Neural cell (in vitro differentiated cells): Measurements from ENCODE around the gene TADA1. TPM values are rescaled to one million over a fixed set of nuclear protein-coding genes. Genes with fewer than 3 reads are reported as not detected.
"Not testable (repeated sequence)": the region's sequence is repeated elsewhere in the genome, so short reads cannot be mapped to it uniquely, and the experiment has no call there.

Experiments
- H2AFZ ChIP-seq: fragments of 200-600, 300-800 bp; sonication (generic), shearing (Covaris generic); 2 replicates; pipeline ENCODE4 v1.6.0; 2014; ENCODE audit warnings: low read depth, mild to moderate bottlenecking, antibody characterized with exemption, low read length, moderate library complexity
- H3F3A ChIP-seq: fragments of 200-600 bp; shearing (Covaris generic); 2 replicates; pipeline ENCODE4 v1.6.1; 2016; ENCODE audit warnings: mild to moderate bottlenecking, moderate library complexity, mixed read lengths, antibody characterized with exemption, low read length; ENCODE audit not compliant: insufficient read depth, poor library complexity, severe bottlenecking
- H3K27ac ChIP-seq: fragments of 200-600, 300-800 bp; sonication (generic), shearing (Covaris generic); 2 replicates; pipeline ENCODE4 v1.5.1; 2014; ENCODE audit warnings: mild to moderate bottlenecking, low read length, moderate library complexity
- H3K27me3 ChIP-seq: fragments of 300-800, 200-600 bp; sonication (generic), shearing (Covaris generic); 2 replicates; pipeline ENCODE4 v1.6.0; 2014; ENCODE audit warnings: mild to moderate bottlenecking, low read depth, low read length, moderate library complexity; ENCODE audit not compliant: insufficient read depth
- H3K36me3 ChIP-seq: fragments of 300-800, 200-600 bp; sonication (generic), shearing (Covaris generic); 2 replicates; pipeline ENCODE4 v1.5.1; 2014; ENCODE audit warnings: mild to moderate bottlenecking, antibody characterized with exemption, low read length, moderate library complexity; ENCODE audit not compliant: insufficient read depth
- H3K4me2 ChIP-seq: fragments of 300-800, 200-600 bp; sonication (generic), shearing (Covaris generic); 2 replicates; pipeline ENCODE4 v1.6.0; 2014; ENCODE audit warnings: mild to moderate bottlenecking, low read length
- H3K4me3 ChIP-seq: fragments of 300-800, 200-600 bp; sonication (generic), shearing (Covaris generic); 2 replicates; pipeline ENCODE4 v1.5.1; 2014; ENCODE audit warnings: mild to moderate bottlenecking, low read length, moderate library complexity
- H3K79me2 ChIP-seq: fragments of 200-600 bp; shearing (Covaris generic); replicated peaks from 2 replicates; pipeline ENCODE4 v1.6.0; 2014; ENCODE audit warnings: mild to moderate bottlenecking, low read length, moderate library complexity; ENCODE audit not compliant: insufficient read depth
- H3K9ac ChIP-seq: fragments of 300-800, 200-600 bp; sonication (generic), shearing (Covaris generic); 2 replicates; pipeline ENCODE4 v1.6.1; 2016; ENCODE audit warnings: mild to moderate bottlenecking, low read length, mixed read lengths
- H3K9me2 ChIP-seq: fragments of 200-600 bp; shearing (Covaris generic); 2 replicates; pipeline ENCODE4 v1.6.1; 2016; ENCODE audit warnings: mild to moderate bottlenecking, low read length, mixed read lengths; ENCODE audit not compliant: insufficient read depth
- H3K9me3 ChIP-seq: fragments of 200-600, 300-800 bp; sonication (generic), shearing (Covaris generic); 2 replicates; pipeline ENCODE4 v1.6.1; 2016; ENCODE audit warnings: mild to moderate bottlenecking, mixed run types, low read length, moderate library complexity, mixed read lengths
- H4K20me1 ChIP-seq: fragments of 200-600 bp; shearing (Covaris generic); 2 replicates; pipeline ENCODE4 v1.6.1; 2016; ENCODE audit warnings: mild to moderate bottlenecking, mixed run types; ENCODE audit not compliant: insufficient read depth
- EP300 ChIP-seq: fragments of 450-650 bp; conservative IDR thresholded peaks from 2 replicates; pipeline ENCODE4 v1.6.1; 2014; ENCODE audit warnings: antibody characterized with exemption, mild to moderate bottlenecking, moderate library complexity; ENCODE audit not compliant: poor library complexity, severe bottlenecking
- EZH2 ChIP-seq: fragments of 200-600, 300-800 bp; shearing (Covaris generic), sonication (generic); IDR thresholded peaks from 2 replicates; pipeline ENCODE4 v1.6.1; 2014; ENCODE audit warnings: antibody characterized with exemption, low read length, borderline replicate concordance, mild to moderate bottlenecking; ENCODE audit not compliant: insufficient read depth, poor library complexity, severe bottlenecking
- MXI1 ChIP-seq: fragments of 450-650 bp; conservative IDR thresholded peaks from 2 replicates; pipeline ENCODE4 v1.6.1; 2014; ENCODE audit warnings: antibody characterized with exemption, mild to moderate bottlenecking; ENCODE audit not compliant: poor library complexity, severe bottlenecking
- POLR2AphosphoS5 ChIP-seq: IDR thresholded peaks from 2 replicates; pipeline ENCODE4 v1.6.1; 2012
- RAD21 ChIP-seq: fragments of 450-650 bp; conservative IDR thresholded peaks from 2 replicates; pipeline ENCODE4 v1.6.1; 2014; ENCODE audit warnings: antibody characterized with exemption, mild to moderate bottlenecking, moderate library complexity
- SMC3 ChIP-seq: fragments of 450-650 bp; conservative IDR thresholded peaks from 2 replicates; pipeline ENCODE4 v1.6.1; 2014; ENCODE audit warnings: antibody characterized with exemption, mild to moderate bottlenecking, moderate library complexity; ENCODE audit not compliant: poor library complexity
- TAF1 ChIP-seq: IDR thresholded peaks from 2 replicates; pipeline ENCODE4 v1.6.1; 2012; ENCODE audit warnings: low read depth
- polyA plus RNA-seq: library from polyadenylated mRNA; depleted of rRNA; stranded (reverse); fragments of >200 nt; gene quantifications from 2 replicates; pipeline ENCODE4 v1.2.3, GENCODE V29; 2014
- TF ChIP-seq, protein P1 (sequence below): fragments of 450-650 bp; IDR thresholded peaks from 2 replicates; pipeline ENCODE4 v1.5.1; 2014; ENCODE audit warnings: antibody characterized with exemption, mild to moderate bottlenecking, moderate library complexity; ENCODE audit not compliant: poor library complexity, severe bottlenecking
- TF ChIP-seq, protein P2 (sequence below): IDR thresholded peaks from 2 replicates; pipeline ENCODE4 v1.6.1; 2012; ENCODE audit warnings: borderline replicate concordance

TADA1 gene
- polyA plus RNA-seq, 1 donor from 2014 or later, result 99.6 TPM

DNA sequence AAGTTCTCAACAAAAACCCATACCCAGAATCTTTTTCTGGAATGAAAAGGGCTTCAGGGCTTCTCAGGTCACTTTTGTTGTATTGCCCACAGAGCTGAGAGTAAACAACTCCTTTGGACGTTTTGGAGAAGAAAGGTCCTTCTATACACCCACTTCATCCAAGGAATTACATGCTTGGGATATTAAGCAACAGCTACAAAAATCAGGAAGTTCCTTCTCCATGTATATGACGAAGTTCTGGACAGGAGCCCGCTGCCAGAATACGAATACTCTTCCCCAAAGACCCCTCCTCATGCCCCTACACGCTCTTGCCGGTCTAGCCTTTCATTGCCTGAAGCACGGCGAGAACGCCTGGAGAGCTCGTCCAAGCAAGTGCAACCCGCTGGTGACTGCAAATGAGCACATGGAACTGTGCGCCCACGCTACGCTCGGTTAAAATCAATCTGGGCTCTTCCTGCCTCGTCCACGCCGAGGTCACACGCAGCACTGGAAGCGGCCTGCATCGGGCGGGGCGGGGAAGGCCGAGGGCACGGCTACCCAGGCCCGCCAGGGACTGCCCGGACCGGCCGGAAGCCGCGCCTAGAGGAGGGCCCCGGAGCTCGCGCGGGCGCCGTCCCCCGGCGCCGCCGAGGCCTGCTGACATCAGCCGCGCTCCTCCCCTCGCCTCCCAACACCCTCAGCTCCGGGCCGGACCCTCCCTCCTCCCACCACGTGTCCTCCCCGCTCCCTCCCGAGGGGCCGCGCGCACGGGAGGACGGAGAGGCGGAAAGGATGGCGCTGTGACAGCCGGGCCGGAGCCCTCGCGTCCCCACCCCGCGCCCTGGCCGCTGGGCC lies 37.1 kb downstream of the TADA1 start, which contains the start of gene POGK:
Gene POGK (plus strand): TSS at position 710 of the 834 bp plus-strand sequence. CDS start 1,482 bp downstream, outside the sequence.
- Histone ChIP-seq H3K36me3 (peaks cover 10% of the 10 kb centered on the region), H3K4me3 (peak within 1 kb of the TSS; percentile 88), H3K79me2 (peaks cover 23% of the 10 kb centered on the region), H3K9ac (peak within 1 kb of the TSS; percentile 83), H3K27me3 (no peaks in the 10 kb centered on the region), H3K9me2 (no peaks in the 10 kb centered on the region), H3K9me3 (no peaks in the 10 kb centered on the region), H3K27ac (peak within 1 kb of the TSS; percentile 62), H2AFZ (peak within 1 kb of the TSS; percentile 69), H4K20me1 (no peaks in the 10 kb centered on the region), H3K4me2 (peak within 1 kb of the TSS; percentile 96), H3F3A (no peaks in the 10 kb centered on the region)
- TF ChIP-seq, protein P1, sequence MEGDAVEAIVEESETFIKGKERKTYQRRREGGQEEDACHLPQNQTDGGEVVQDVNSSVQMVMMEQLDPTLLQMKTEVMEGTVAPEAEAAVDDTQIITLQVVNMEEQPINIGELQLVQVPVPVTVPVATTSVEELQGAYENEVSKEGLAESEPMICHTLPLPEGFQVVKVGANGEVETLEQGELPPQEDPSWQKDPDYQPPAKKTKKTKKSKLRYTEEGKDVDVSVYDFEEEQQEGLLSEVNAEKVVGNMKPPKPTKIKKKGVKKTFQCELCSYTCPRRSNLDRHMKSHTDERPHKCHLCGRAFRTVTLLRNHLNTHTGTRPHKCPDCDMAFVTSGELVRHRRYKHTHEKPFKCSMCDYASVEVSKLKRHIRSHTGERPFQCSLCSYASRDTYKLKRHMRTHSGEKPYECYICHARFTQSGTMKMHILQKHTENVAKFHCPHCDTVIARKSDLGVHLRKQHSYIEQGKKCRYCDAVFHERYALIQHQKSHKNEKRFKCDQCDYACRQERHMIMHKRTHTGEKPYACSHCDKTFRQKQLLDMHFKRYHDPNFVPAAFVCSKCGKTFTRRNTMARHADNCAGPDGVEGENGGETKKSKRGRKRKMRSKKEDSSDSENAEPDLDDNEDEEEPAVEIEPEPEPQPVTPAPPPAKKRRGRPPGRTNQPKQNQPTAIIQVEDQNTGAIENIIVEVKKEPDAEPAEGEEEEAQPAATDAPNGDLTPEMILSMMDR, result no peak
- TF ChIP-seq POLR2AphosphoS5, result peak; percentile 90
- TF ChIP-seq MXI1, result peak; percentile 97
- TF ChIP-seq EZH2, result no peak
- TF ChIP-seq, protein P2, sequence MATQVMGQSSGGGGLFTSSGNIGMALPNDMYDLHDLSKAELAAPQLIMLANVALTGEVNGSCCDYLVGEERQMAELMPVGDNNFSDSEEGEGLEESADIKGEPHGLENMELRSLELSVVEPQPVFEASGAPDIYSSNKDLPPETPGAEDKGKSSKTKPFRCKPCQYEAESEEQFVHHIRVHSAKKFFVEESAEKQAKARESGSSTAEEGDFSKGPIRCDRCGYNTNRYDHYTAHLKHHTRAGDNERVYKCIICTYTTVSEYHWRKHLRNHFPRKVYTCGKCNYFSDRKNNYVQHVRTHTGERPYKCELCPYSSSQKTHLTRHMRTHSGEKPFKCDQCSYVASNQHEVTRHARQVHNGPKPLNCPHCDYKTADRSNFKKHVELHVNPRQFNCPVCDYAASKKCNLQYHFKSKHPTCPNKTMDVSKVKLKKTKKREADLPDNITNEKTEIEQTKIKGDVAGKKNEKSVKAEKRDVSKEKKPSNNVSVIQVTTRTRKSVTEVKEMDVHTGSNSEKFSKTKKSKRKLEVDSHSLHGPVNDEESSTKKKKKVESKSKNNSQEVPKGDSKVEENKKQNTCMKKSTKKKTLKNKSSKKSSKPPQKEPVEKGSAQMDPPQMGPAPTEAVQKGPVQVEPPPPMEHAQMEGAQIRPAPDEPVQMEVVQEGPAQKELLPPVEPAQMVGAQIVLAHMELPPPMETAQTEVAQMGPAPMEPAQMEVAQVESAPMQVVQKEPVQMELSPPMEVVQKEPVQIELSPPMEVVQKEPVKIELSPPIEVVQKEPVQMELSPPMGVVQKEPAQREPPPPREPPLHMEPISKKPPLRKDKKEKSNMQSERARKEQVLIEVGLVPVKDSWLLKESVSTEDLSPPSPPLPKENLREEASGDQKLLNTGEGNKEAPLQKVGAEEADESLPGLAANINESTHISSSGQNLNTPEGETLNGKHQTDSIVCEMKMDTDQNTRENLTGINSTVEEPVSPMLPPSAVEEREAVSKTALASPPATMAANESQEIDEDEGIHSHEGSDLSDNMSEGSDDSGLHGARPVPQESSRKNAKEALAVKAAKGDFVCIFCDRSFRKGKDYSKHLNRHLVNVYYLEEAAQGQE, result peak; percentile 60
- TF ChIP-seq RAD21, result peak; percentile 64
- TF ChIP-seq TAF1, result peak; percentile 24
- peak; percentile 62 for TF ChIP-seq SMC3
- peak; percentile 57 for TF ChIP-seq EP300

DNA sequence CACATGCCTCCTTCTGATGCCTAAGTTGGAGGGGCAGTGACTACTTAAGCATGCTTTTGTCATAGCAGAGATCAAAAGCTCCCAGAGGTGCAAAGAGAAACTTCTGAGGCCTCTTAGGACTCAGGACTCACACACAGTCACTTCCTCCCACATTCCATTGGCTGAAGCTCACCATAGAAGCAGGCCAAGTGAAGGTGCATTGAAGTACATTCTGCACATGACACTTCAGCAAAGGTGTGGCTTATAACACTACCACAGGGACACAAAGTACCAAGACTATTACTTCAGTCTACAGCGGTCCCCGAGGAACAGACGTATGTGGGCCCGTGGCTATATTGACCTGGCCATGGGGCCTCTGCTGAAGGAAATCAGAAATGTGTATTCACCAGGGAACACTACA lies 39.3 kb downstream of the TADA1 start:
- no peak overlapping the region for H3K9ac ChIP-seq
- no peaks in the 10 kb centered on the region for H3K27me3 ChIP-seq
- no peak overlapping the region for H2AFZ ChIP-seq
- no peaks in the 10 kb centered on the region for H4K20me1 ChIP-seq
- no peaks in the 10 kb centered on the region for H3K9me2 ChIP-seq
- H3F3A ChIP-seq, result no peaks in the 10 kb centered on the region
- no peak overlapping the region for H3K4me3 ChIP-seq
- H3K27ac ChIP-seq, result no peak overlapping the region
- no peaks in the 10 kb centered on the region for H3K36me3 ChIP-seq
- no peak for TF ChIP-seq EP300
- no peak for TF ChIP-seq TAF1
- TF ChIP-seq, protein P2, result no peak
- TF ChIP-seq MXI1, result no peak
- TF ChIP-seq POLR2AphosphoS5, result no peak
- TF ChIP-seq SMC3, result no peak
- no peak for TF ChIP-seq EZH2
- TF ChIP-seq, protein P1, result no peak
- no peak for TF ChIP-seq RAD21
- H3K79me2 ChIP-seq, result peaks cover 19% of the 10 kb centered on the region
- H3K4me2 ChIP-seq, result no peak overlapping the region
- no peaks in the 10 kb centered on the region for H3K9me3 ChIP-seq

DNA sequence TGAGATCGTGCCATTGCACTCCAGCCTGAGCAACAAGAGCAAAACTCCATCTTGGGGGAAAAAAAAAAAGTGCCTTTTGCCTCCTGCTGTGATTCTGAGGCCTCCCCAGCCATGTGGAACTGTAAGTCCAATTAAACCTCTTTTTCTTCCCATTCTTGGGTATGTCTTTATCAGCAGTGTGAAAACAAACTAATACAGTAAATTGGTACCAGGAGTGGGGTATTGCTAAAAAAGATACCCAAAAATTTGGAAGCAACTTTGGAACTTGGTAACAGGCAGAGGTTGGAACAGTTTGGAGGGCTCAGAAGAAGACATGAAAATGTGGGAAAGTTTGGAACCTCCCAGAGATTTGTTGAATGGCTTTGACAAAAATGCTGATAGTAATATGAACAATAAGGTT lies 46.3 kb downstream of the TADA1 start:
- not testable (repeated sequence) for H3K9ac ChIP-seq, H3K27me3 ChIP-seq, H3K79me2 ChIP-seq, H3K9me2 ChIP-seq, H3K27ac ChIP-seq, H3K9me3 ChIP-seq, H3K4me2 ChIP-seq, H2AFZ ChIP-seq, H3K36me3 ChIP-seq, H3K4me3 ChIP-seq, H3F3A ChIP-seq, H4K20me1 ChIP-seq
